Endothelial cell of umbilical vein (primary cell): ENCODE data around the gene KIF3A. TPM values are rescaled to one million over a fixed set of nuclear protein-coding genes. Genes with fewer than 3 reads are reported as not detected.

Experiments
- BruUV-seq: library from RNA; stranded (reverse); fragments of 400-500 nt; replicated peaks from 2 replicates; lab custom pipeline; 2021; lab: Mats Ljungman, UMichigan
- CTCF ChIA-PET: fragments of 300-600, 350-600 bp; sonication (Branson Sonifier 250); formaldehyde crosslinking; loops from one replicate; lab custom pipeline; 2021; ENCODE audit warnings: antibody characterized with exemption, inconsistent platforms; lab: Charles Lee
- POLR2A ChIA-PET: fragments of 300-600, 350-600 bp; sonication (Branson Sonifier 250); formaldehyde crosslinking; loops from one replicate; lab custom pipeline; 2021; ENCODE audit warnings: antibody characterized with exemption, inconsistent platforms; lab: Charles Lee
- DNase-seq: peaks from one replicate; pipeline ENCODE4 v3.0.0-alpha.2; 2011; ENCODE audit warnings: low read depth, low spot score
- FAIRE-seq: peaks from 2 replicates; lab custom pipeline; 2011; peaks lifted over from hg19 to GRCh38; lab: Jason Lieb, UNC
- H2AFZ ChIP-seq: 2 replicates; pipeline ENCODE4 v1.6.0; 2012; ENCODE audit warnings: low read depth, low read length, control low read depth, inconsistent platforms
- H3K27ac ChIP-seq: 2 replicates; pipeline ENCODE4 v1.5.1; 2011; ENCODE audit warnings: low read depth, mild to moderate bottlenecking, control low read depth, low read length, moderate library complexity; ENCODE audit not compliant: insufficient read depth
- H3K27me3 ChIP-seq, 2 experiments: 2 replicates each; pipeline versions ENCODE4 v1.6.0 to v1.6.1; 2011; ENCODE audit warnings: low read length in 2 of 2, mixed read lengths in 1 of 2; ENCODE audit not compliant: control insufficient read depth in 2 of 2, insufficient read depth in 2 of 2
- H3K36me3 ChIP-seq, 2 experiments: 2 replicates in 1 of 2; 3 replicates in 1 of 2; pipeline ENCODE4 v1.5.1; 2011; ENCODE audit warnings: low read length in 2 of 2, mild to moderate bottlenecking in 1 of 2, moderate library complexity in 1 of 2; ENCODE audit not compliant: control insufficient read depth in 2 of 2, insufficient read depth in 2 of 2; ENCODE audit errors: extremely low read depth in 1 of 2
- H3K4me1 ChIP-seq: 3 replicates; pipeline ENCODE4 v1.5.1; 2011; ENCODE audit warnings: mild to moderate bottlenecking, low read length; ENCODE audit not compliant: control insufficient read depth, insufficient read depth; ENCODE audit errors: extremely low read depth
- H3K4me2 ChIP-seq: 2 replicates; pipeline ENCODE4 v1.6.1; 2011; ENCODE audit warnings: low read length, control low read depth, mixed read lengths; ENCODE audit not compliant: insufficient read depth
- H3K4me3 ChIP-seq, 3 experiments: fragments of 200-600 bp in 1 of 3; sonication (generic), shearing (Covaris generic) in 1 of 3; replicated peaks in 1 of 3; 2 replicates each; pipeline ENCODE4 v1.5.1; 2011 to 2016; ENCODE audit warnings: control low read depth in 3 of 3, low read length in 3 of 3, mild to moderate bottlenecking in 2 of 3, inconsistent platforms in 1 of 3, low read depth in 1 of 3, moderate library complexity in 1 of 3; ENCODE audit not compliant: insufficient read depth in 1 of 3
- H3K79me2 ChIP-seq: 2 replicates; pipeline ENCODE4 v1.6.0; 2012; ENCODE audit warnings: low read length, inconsistent platforms; ENCODE audit not compliant: control insufficient read depth, insufficient read depth
- H3K9ac ChIP-seq: replicated peaks from 2 replicates; pipeline ENCODE3; 2011; ENCODE audit warnings: low read length, control low read depth; ENCODE audit not compliant: insufficient read depth; ENCODE audit errors: extremely low read depth
- H3K9me1 ChIP-seq: replicated peaks from 3 replicates; pipeline ENCODE4 v1.6.0; 2011; ENCODE audit warnings: mild to moderate bottlenecking, low read length; ENCODE audit not compliant: control insufficient read depth, insufficient read depth; ENCODE audit errors: extremely low read depth
- H3K9me3 ChIP-seq: replicated peaks from 2 replicates; pipeline ENCODE4 v1.5.1; 2012; ENCODE audit warnings: low read length, inconsistent platforms; ENCODE audit not compliant: control insufficient read depth, insufficient read depth
- H4K20me1 ChIP-seq: replicated peaks from 2 replicates; pipeline ENCODE3; 2011; ENCODE audit warnings: mild to moderate bottlenecking, low read length; ENCODE audit not compliant: control insufficient read depth, insufficient read depth; ENCODE audit errors: extremely low read depth
- CTCF ChIP-seq, 2 donors: IDR thresholded peaks; 1 replicate in 1 of 2; 2 replicates in 1 of 2; pipeline ENCODE4 v1.5.1; 2011; ENCODE audit warnings: low read length in 2 of 2, mild to moderate bottlenecking in 2 of 2, moderate library complexity in 2 of 2, control low read depth in 1 of 2, inconsistent platforms in 1 of 2, low read depth in 1 of 2; ENCODE audit not compliant: insufficient read depth in 1 of 2; ENCODE audit errors: extremely low read depth in 1 of 2
- EZH2 ChIP-seq: IDR thresholded peaks from 2 replicates; pipeline ENCODE4 v1.6.1; 2012; ENCODE audit warnings: borderline replicate concordance, low read depth, mild to moderate bottlenecking, moderate library complexity, low read length, inconsistent platforms; ENCODE audit not compliant: severe bottlenecking
- FOS ChIP-seq: IDR thresholded peaks from 2 replicates; pipeline ENCODE4 v1.6.1; 2011; ENCODE audit warnings: mild to moderate bottlenecking, low read length, moderate library complexity, borderline replicate concordance; ENCODE audit not compliant: insufficient read depth
- GATA2 ChIP-seq: IDR thresholded peaks from 2 replicates; pipeline ENCODE4 v1.7.0; 2011; ENCODE audit warnings: low read depth, mild to moderate bottlenecking, moderate library complexity, mixed read lengths, low read length; ENCODE audit not compliant: insufficient read length, insufficient read depth
- JUN ChIP-seq: IDR thresholded peaks from 2 replicates; pipeline ENCODE4 v1.6.1; 2011; ENCODE audit warnings: borderline replicate concordance, low read depth; ENCODE audit not compliant: insufficient read length, insufficient read depth
- MAX ChIP-seq: IDR thresholded peaks from 2 replicates; pipeline ENCODE4 v1.6.1; 2011; ENCODE audit not compliant: insufficient read depth, insufficient read length
- MYC ChIP-seq: IDR thresholded peaks from one replicate; pipeline ENCODE4 v1.6.1; 2011; ENCODE audit warnings: mild to moderate bottlenecking, low read depth, low read length
- POLR2A ChIP-seq: IDR thresholded peaks from 2 replicates; pipeline ENCODE4 v1.6.1; 2012; ENCODE audit warnings: low read depth, mild to moderate bottlenecking, control low read depth, low read length
- POLR2AphosphoS5 ChIP-seq: IDR thresholded peaks from 2 replicates; pipeline ENCODE4 v1.6.1; 2012; ENCODE audit warnings: low read depth, mild to moderate bottlenecking, control low read depth, low read length, moderate library complexity; ENCODE audit not compliant: insufficient read depth
- dilution Hi-C: fragments of 300-500 bp; cut with MboI; formaldehyde crosslinking; loops from one replicate; pipeline ENCODE4 v1.15.0; 2019; ENCODE audit warnings: low sequenced_read_pairs; ENCODE audit not compliant: extremely low pct_ligation_motif_present
- intact Hi-C: fragments of 100-400 bp; cut with micrococcal nuclease; formaldehyde crosslinking; loops from one replicate; pipeline ENCODE4 v1.10.0; 2022
- polyA plus RNA-seq, 4 experiments: library from polyadenylated mRNA; depleted of rRNA in 3 of 4; stranded (reverse) in 3 of 4; unstranded in 1 of 4; fragments of >200 nt; gene quantifications; 2 replicates each; pipeline versions ENCODE4 v1.2.1 to v1.2.3, GENCODE V29; 2011 to 2012; ENCODE audit warnings: missing spikeins in 1 of 4
- total RNA-seq: library from RNA; stranded (reverse); gene quantifications from 2 replicates; pipeline ENCODE4 v1.2.3, GENCODE V29; 2021

Gene KIF3A
- total and polyA plus RNA-seq, 2 donors (not counting 3 experiments of a cell fraction or from before 2014, with no cell fraction given), result 3.3 to 11.2 TPM

GRCh38 chr5:132773601-132774355 is 36.4 kb upstream of the KIF3A start:
- no peak overlapping the region for H2AFZ ChIP-seq
- no peaks in the 10 kb centered on the region for H3K36me3 ChIP-seq
- peaks cover 30% of the 10 kb centered on the region for H3K4me1 ChIP-seq
- H3K27ac ChIP-seq, result no peak overlapping the region
- H3K9me1 ChIP-seq, result no peaks in the 10 kb centered on the region
- no peaks in the 10 kb centered on the region for H3K9me3 ChIP-seq
- H3K4me2 ChIP-seq, result no peak overlapping the region
- no peak overlapping the region for H3K4me3 ChIP-seq
- TF ChIP-seq CTCF (IDR thresholded peaks at IDR 0.05; ENCODE audit: extremely low read depth in 1 of 2, insufficient read depth in 1 of 2, low read depth in 1 of 2, low read length in 2 of 2) (no peak), GATA2 (no peak), POLR2AphosphoS5 (no peak), EZH2 (no peak), JUN (no peak), POLR2A (no peak), MYC (no peak), FOS (no peak), MAX (no peak)
- FAIRE-seq (no peak), DNase-seq (no peak)
- no peaks in the 10 kb centered on the region for H4K20me1 ChIP-seq
- dilution Hi-C loops, result no loop called here
- intact Hi-C loops, result no loop called here
- peaks cover 57% of the 10 kb centered on the region for H3K79me2 ChIP-seq
- no TSS peak for BruUV-seq
- no peak overlapping the region for H3K9ac ChIP-seq
- ChIA-PET POLR2A (interaction anchor here (0.6 kb wide), 1 partner anchor 220 kb away, joined by 7 read pairs; no protein-coding TSS in a partner anchor), CTCF (interaction anchor here (0.6 to 4.1 kb wide), 5 partner anchors 8 to 247 kb away, joined by 3 to 17 read pairs (median 4); no protein-coding TSS in a partner anchor)
- H3K27me3 ChIP-seq, result no peaks in the 10 kb centered on the region
